SK-N-MC (cell line): Measurements from ENCODE around the gene PHC2.

Experiments used
- EZH2 ChIP-seq: fragments of 200-600 bp; sonication (generic); IDR thresholded peaks from one replicate; pipeline ENCODE4 v1.6.1; 2017; ENCODE audit warnings: antibody characterized with exemption
- FOXP2 ChIP-seq: optimal IDR thresholded peaks from 2 replicates; pipeline ENCODE3; 2011; ENCODE audit warnings: mild to moderate bottlenecking, moderate library complexity; ENCODE audit not compliant: insufficient read depth; ENCODE audit errors: extremely low read length, control extremely low read depth
- POLR2AphosphoS5 ChIP-seq: IDR thresholded peaks from 2 replicates; pipeline ENCODE4 v1.6.1; 2012; ENCODE audit warnings: mild to moderate bottlenecking, low read depth, low read length, borderline replicate concordance

GRCh38 chr1:33425900-33426299 lies 5.0 kb downstream of the PHC2 start:
- TF ChIP-seq POLR2AphosphoS5 (no peak), EZH2 (no peak), FOXP2 (no peak)
